Natural killer cell (primary cell): ENCODE measurements around the gene TENT4B. TPM values are rescaled to one million over a fixed set of nuclear protein-coding genes. Genes with fewer than 3 reads are reported as not detected.

Experiments used
- ATAC-seq, 3 donors: fragments of 150-1000 bp in 2 of 3; fragments of 200-7000 bp in 1 of 3; cut with Tn5 transposase; 1 replicate in 1 of 3; 2 replicates in 2 of 3; pipeline ENCODE4 v1.10.0; 2021; ENCODE audit warnings: mild to moderate bottlenecking in 2 of 3, moderate library complexity in 2 of 3
- DNase-seq, 2 donors: peaks; one replicate each; pipeline versions ENCODE4 v3.0.0 to v3.0.0-alpha.2; 2013 to 2021; ENCODE audit warnings: mixed read lengths in 1 of 2
- H3K27ac ChIP-seq: one replicate; pipeline ENCODE4 v1.5.1; 2013; ENCODE audit warnings: mild to moderate bottlenecking, low read length
- H3K27me3 ChIP-seq: one replicate; pipeline ENCODE4 v1.6.1; 2013; ENCODE audit warnings: low read length; ENCODE audit not compliant: control insufficient read depth, insufficient read depth
- H3K36me3 ChIP-seq: one replicate; pipeline ENCODE4 v1.6.1; 2013; ENCODE audit warnings: low read length; ENCODE audit not compliant: control insufficient read depth, insufficient read depth
- H3K4me1 ChIP-seq: one replicate; pipeline ENCODE4 v1.6.1; 2013; ENCODE audit warnings: low read length; ENCODE audit not compliant: control insufficient read depth, insufficient read depth
- H3K4me3 ChIP-seq: one replicate; pipeline ENCODE4 v1.5.1; 2013; ENCODE audit warnings: low read length
- H3K9me3 ChIP-seq: one replicate; pipeline ENCODE4 v1.6.1; 2013; ENCODE audit warnings: low read length; ENCODE audit not compliant: control insufficient read depth, insufficient read depth
- H3K27ac Mint-ChIP-seq, 2 donors: one replicate each; pipeline ENCODE4 v1.8.0; 2022; ENCODE audit warnings: mild to moderate bottlenecking in 2 of 2, mixed read lengths in 2 of 2, moderate library complexity in 1 of 2
- H3K27me3 Mint-ChIP-seq, 2 donors: one replicate each; pipeline ENCODE4 v1.8.0; 2022; ENCODE audit warnings: low read depth in 2 of 2, mixed read lengths in 2 of 2
- H3K36me3 Mint-ChIP-seq: one replicate; pipeline ENCODE4 v1.8.0; 2022; ENCODE audit warnings: mixed read lengths
- H3K4me1 Mint-ChIP-seq, 2 donors: one replicate each; pipeline ENCODE4 v1.8.0; 2022; ENCODE audit warnings: mixed read lengths in 2 of 2
- H3K4me3 Mint-ChIP-seq: one replicate; pipeline ENCODE4 v1.8.0; 2022; ENCODE audit warnings: mild to moderate bottlenecking, moderate library complexity, mixed read lengths
- H3K9me3 Mint-ChIP-seq, 2 donors: one replicate each; pipeline ENCODE4 v1.8.0; 2022; ENCODE audit warnings: mixed read lengths in 2 of 2
- WGBS: methylation state at CpG from one replicate; pipeline ENCODE4 v1.1.7; 2013; ENCODE audit warnings: missing lambda C conversion rate; ENCODE audit not compliant: insufficient coverage; 5-methylcytosine and 5-hydroxymethylcytosine counted together
- intact Hi-C: fragments of 100-400 bp; cut with micrococcal nuclease; formaldehyde crosslinking; loops from one replicate; pipeline ENCODE4 v1.14.2; 2022
- total RNA-seq, 4 donors: library from RNA; stranded (reverse); fragments of 120-200 nt in 1 of 4; gene quantifications; one replicate each; pipeline versions ENCODE4 v1.2.3 to v1.2.4, GENCODE V29; 2013 to 2022
- TF ChIP-seq, protein P1 (sequence below): fragments of 200-600 bp; IDR thresholded peaks from one replicate; pipeline ENCODE4 v1.8.0; 2022; ENCODE audit warnings: antibody characterized with exemption

Gene TENT4B
- total RNA-seq, 3 donors from 2014 or later (not counting 1 experiment from before 2014, with no cell fraction given) = 37.5 to 48.7 (median 44.4) TPM

DNA sequence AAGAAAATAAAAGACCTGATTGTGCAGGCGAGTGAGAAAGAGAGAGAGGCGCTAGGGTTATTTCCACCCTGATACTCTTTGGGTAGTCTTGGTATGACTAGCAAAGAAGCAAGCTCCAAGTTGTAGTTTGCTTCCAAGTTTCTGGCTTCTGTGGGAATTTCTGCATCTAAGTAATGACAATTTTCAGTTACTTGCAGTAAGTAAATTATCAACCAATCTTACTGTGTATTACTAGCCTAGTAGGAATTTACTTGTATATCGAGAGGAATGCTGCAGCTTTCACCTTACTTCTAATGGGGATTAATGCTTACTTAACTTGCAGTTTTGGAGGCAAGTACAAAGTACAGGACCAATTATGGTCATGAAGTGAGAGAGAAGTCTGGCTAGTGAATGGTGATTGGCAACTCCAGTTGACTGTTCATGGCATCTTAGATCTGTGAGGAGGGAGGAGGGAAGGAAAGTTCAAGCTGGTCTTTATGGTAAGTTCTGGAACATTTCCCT lies 31.9 kb downstream of the TENT4B start:
- no peaks in the 10 kb centered on the region for H3K36me3 Mint-ChIP-seq
- intact Hi-C loops = no loop called here
- 92% methylated on average over 3 of the region's 3 CpGs for WGBS
- H3K9me3 Mint-ChIP-seq = no peaks in the 10 kb centered on the region
- Histone ChIP-seq H3K27ac (no peak overlapping the region), H3K36me3 (no peaks in the 10 kb centered on the region), H3K27me3 (no peaks in the 10 kb centered on the region), H3K9me3 (no peaks in the 10 kb centered on the region), H3K4me3 (no peak overlapping the region), H3K4me1 (no peaks in the 10 kb centered on the region)
- no peak for ATAC-seq
- no peak overlapping the region for H3K4me3 Mint-ChIP-seq
- no peak for DNase-seq
- no peaks in the 10 kb centered on the region for H3K27me3 Mint-ChIP-seq
- peaks cover 29 to 35% of the 10 kb centered on the region in 2 donors for H3K4me1 Mint-ChIP-seq
- peak overlapping the region; percentile 39 to 40 for H3K27ac Mint-ChIP-seq
- TF ChIP-seq, protein P1, sequence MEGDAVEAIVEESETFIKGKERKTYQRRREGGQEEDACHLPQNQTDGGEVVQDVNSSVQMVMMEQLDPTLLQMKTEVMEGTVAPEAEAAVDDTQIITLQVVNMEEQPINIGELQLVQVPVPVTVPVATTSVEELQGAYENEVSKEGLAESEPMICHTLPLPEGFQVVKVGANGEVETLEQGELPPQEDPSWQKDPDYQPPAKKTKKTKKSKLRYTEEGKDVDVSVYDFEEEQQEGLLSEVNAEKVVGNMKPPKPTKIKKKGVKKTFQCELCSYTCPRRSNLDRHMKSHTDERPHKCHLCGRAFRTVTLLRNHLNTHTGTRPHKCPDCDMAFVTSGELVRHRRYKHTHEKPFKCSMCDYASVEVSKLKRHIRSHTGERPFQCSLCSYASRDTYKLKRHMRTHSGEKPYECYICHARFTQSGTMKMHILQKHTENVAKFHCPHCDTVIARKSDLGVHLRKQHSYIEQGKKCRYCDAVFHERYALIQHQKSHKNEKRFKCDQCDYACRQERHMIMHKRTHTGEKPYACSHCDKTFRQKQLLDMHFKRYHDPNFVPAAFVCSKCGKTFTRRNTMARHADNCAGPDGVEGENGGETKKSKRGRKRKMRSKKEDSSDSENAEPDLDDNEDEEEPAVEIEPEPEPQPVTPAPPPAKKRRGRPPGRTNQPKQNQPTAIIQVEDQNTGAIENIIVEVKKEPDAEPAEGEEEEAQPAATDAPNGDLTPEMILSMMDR = no peak

- H3K4me1 Mint-ChIP-seq = peaks cover 45 to 48% of the 10 kb centered on the region in 2 donors
- no peaks in the 10 kb centered on the region for H3K27me3 Mint-ChIP-seq
- no peaks in the 10 kb centered on the region for H3K27me3 ChIP-seq
- peak overlapping the region in 1 of 2 donors; percentile 51 for H3K27ac Mint-ChIP-seq
- no peaks in the 10 kb centered on the region for H3K36me3 Mint-ChIP-seq
- H3K36me3 ChIP-seq = no peaks in the 10 kb centered on the region
- peaks cover 5% of the 10 kb centered on the region for H3K4me1 ChIP-seq
- TF ChIP-seq, protein P1 = no peak
- 100% methylated on average over 1 of the region's 3 CpGs for WGBS
- H3K27ac ChIP-seq = no peak overlapping the region
- no peaks in the 10 kb centered on the region for H3K9me3 Mint-ChIP-seq
- intact Hi-C loops = no loop called here
- H3K4me3 ChIP-seq = no peak overlapping the region
- no peaks in the 10 kb centered on the region for H3K9me3 ChIP-seq
- DNase-seq = no peak
- no peak for ATAC-seq
- no peak overlapping the region for H3K4me3 Mint-ChIP-seq
Measured at GRCh38 chr16:50188619-50189136, 35.6 kb downstream of the TENT4B start.

GRCh38 chr16:50190292-50190691 lies 37.2 kb downstream of the TENT4B start:
- ATAC-seq = no peak
- TF ChIP-seq, protein P1 = no peak
- peaks cover 46 to 55% of the 10 kb centered on the region in 2 donors for H3K4me1 Mint-ChIP-seq

More at GRCh38 chr16:50190292-50190691, 37.2 kb downstream of the TENT4B start:
- intact Hi-C loops = no loop called here
- peaks cover 10% of the 10 kb centered on the region for H3K4me1 ChIP-seq
- Mint-ChIP-seq H3K27me3 (no peaks in the 10 kb centered on the region), H3K36me3 (no peaks in the 10 kb centered on the region), H3K27ac (no peak overlapping the region), H3K9me3 (no peaks in the 10 kb centered on the region), H3K4me3 (no peak overlapping the region)
- H3K27ac ChIP-seq = no peak overlapping the region
- H3K4me3 ChIP-seq = no peak overlapping the region
- 100% methylated on average over 2 of the region's 2 CpGs for WGBS
- no peak for DNase-seq
- no peaks in the 10 kb centered on the region for H3K27me3 ChIP-seq
- no peaks in the 10 kb centered on the region for H3K36me3 ChIP-seq
- H3K9me3 ChIP-seq = no peaks in the 10 kb centered on the region
